ENCODE measurements around the gene GPR17. TPM values are rescaled to one million over a fixed set of nuclear protein-coding genes. Genes with fewer than 3 reads are reported as not detected.

Gene GPR17
- total RNA-seq, 1 donor from 2014 or later, result not detected

- Mint-ChIP-seq H3K27ac (peak within 1 kb of the TSS; percentile 97), H3K4me3 (peak within 1 kb of the TSS; percentile 88), H3K4me1 (peaks cover 35% of the 10 kb centered on the region), H3K36me3 (peaks cover 3% of the 10 kb centered on the region), H3K9me3 (no peaks in the 10 kb centered on the region), H3K27me3 (ENCODE audit: low read depth) (no peaks in the 10 kb centered on the region)
- no peak for TF ChIP-seq CTCF (IDR thresholded peaks at IDR 0.05; ENCODE audit: unreplicated experiment)
- peak; percentile 77 to 87 for DNase-seq (ENCODE audit: low spot score in 2 of 2, unreplicated experiment in 2 of 2)
Observed at GRCh38 chr2:127701193-127701650, 55.3 kb downstream of the GPR17 start, which contains the start of gene SFT2D3. Gene SFT2D3, plus strand, starts transcription at chr2:127701497. Its CDS starts 32 bp downstream, at chr2:127701529.

GRCh38 chr2:127701651-127702394, 55.9 kb downstream of the GPR17 start:
- TF ChIP-seq CTCF (IDR thresholded peaks at IDR 0.05; ENCODE audit: unreplicated experiment), result no peak
- peak; percentile 55 to 75 for DNase-seq (ENCODE audit: low spot score in 2 of 2, unreplicated experiment in 2 of 2)
- Mint-ChIP-seq H3K36me3 (peaks cover 3% of the 10 kb centered on the region), H3K4me3 (peak overlapping the region; percentile 88), H3K27ac (peak overlapping the region; percentile 94), H3K9me3 (no peaks in the 10 kb centered on the region), H3K4me1 (peaks cover 35% of the 10 kb centered on the region), H3K27me3 (ENCODE audit: low read depth) (no peaks in the 10 kb centered on the region)

Other genes starting within 250 kb of the GPR17 start
- gene PROC, start 227.7 kb upstream of the GPR17 start, total RNA-seq, result 0.24 to 0.25 TPM (median 0.25 TPM) in 3 replicates
- gene IWS1, start 119.7 kb upstream of the GPR17 start, total RNA-seq, result 47.0 to 47.9 TPM (median 47.6 TPM) in 3 replicates
- 0.04 to 0.55 TPM (median 0.25 TPM) in 3 replicates for gene MYO7B, start 110.5 kb upstream of the GPR17 start, total RNA-seq
- gene LIMS2, start 29.4 kb downstream of the GPR17 start, total RNA-seq, result 11.9 to 13.0 TPM (median 11.9 TPM) in 3 replicates
- gene SFT2D3, start 55.3 kb downstream of the GPR17 start, total RNA-seq, result 11.6 to 12.9 TPM (median 12.1 TPM) in 3 replicates
- 59.9 to 61.4 TPM (median 60.2 TPM) in 3 replicates for gene WDR33, start 165.0 kb downstream of the GPR17 start, total RNA-seq
- 32.9 to 34.7 TPM (median 34.1 TPM) in 3 replicates for gene POLR2D, start 212.0 kb downstream of the GPR17 start, total RNA-seq
- 23.1 to 24.6 TPM (median 24.1 TPM) in 3 replicates for gene AMMECR1L, start 239.8 kb downstream of the GPR17 start, total RNA-seq

Measured in mesothelial cell of epicardium (in vitro differentiated cells).